ENCODE results near the gene DYNLL2. TPM values are rescaled to one million over a fixed set of nuclear protein-coding genes. Genes with fewer than 3 reads are reported as not detected.

DYNLL2 gene
- total RNA-seq, 1 donor from 2014 or later, result 29.4 TPM

DNA sequence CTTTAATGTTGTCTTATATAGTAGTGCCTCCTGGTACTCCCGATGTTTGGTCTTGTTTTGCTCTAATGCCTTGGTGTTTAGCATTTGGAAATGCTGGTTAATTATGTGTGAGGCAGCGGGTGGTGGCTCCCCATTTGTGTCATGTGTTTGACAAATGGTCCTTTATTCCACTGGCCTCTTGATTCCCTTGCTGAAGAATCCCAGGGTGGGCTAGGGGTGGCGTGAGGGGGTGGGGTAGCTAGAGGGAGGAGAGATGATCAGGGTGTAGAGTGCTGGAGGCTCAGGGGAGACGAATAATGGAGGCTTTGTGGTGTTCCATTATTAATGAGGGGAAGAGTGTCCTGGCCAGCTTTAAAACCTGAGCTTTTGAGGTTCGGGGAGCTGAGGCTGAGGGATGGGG lies 5.4 kb downstream of the DYNLL2 start:
- peaks cover 31% of the 10 kb centered on the region for H3K36me3 ChIP-seq (ENCODE audit: insufficient read depth, low read length)
- no peaks in the 10 kb centered on the region for H3K9me3 Mint-ChIP-seq (ENCODE audit: unreplicated experiment)
- no peak overlapping the region for H2AFZ ChIP-seq (ENCODE audit: low read depth, low read length)
- no peaks in the 10 kb centered on the region for H3K9me3 ChIP-seq (ENCODE audit: insufficient read depth, low read depth, low read length)
- H4K20me1 ChIP-seq (ENCODE audit: insufficient read depth, low read length), result peaks cover 98% of the 10 kb centered on the region
- H3K4me1 Mint-ChIP-seq (ENCODE audit: low read depth, unreplicated experiment), result peaks cover 21% of the 10 kb centered on the region
- peaks cover 12% of the 10 kb centered on the region for H3K4me1 ChIP-seq (ENCODE audit: insufficient read depth, low read length)
- no peak for TF ChIP-seq EZH2 (IDR thresholded peaks at IDR 0.05; ENCODE audit: insufficient read depth, low read length)
- TF ChIP-seq, protein P1, sequence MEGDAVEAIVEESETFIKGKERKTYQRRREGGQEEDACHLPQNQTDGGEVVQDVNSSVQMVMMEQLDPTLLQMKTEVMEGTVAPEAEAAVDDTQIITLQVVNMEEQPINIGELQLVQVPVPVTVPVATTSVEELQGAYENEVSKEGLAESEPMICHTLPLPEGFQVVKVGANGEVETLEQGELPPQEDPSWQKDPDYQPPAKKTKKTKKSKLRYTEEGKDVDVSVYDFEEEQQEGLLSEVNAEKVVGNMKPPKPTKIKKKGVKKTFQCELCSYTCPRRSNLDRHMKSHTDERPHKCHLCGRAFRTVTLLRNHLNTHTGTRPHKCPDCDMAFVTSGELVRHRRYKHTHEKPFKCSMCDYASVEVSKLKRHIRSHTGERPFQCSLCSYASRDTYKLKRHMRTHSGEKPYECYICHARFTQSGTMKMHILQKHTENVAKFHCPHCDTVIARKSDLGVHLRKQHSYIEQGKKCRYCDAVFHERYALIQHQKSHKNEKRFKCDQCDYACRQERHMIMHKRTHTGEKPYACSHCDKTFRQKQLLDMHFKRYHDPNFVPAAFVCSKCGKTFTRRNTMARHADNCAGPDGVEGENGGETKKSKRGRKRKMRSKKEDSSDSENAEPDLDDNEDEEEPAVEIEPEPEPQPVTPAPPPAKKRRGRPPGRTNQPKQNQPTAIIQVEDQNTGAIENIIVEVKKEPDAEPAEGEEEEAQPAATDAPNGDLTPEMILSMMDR (IDR thresholded peaks at IDR 0.05; ENCODE audit: insufficient read depth, low read depth, low read length), result no peak
- H3K4me3 ChIP-seq (ENCODE audit: insufficient read depth, low read depth, low read length), result no peak overlapping the region
- H3K4me2 ChIP-seq (ENCODE audit: low read length), result no peak overlapping the region
- no peaks in the 10 kb centered on the region for H3K27me3 ChIP-seq (ENCODE audit: insufficient read depth, low read length)
- no peak overlapping the region for H3K27ac Mint-ChIP-seq (ENCODE audit: unreplicated experiment)
- no peak overlapping the region for H3K4me3 Mint-ChIP-seq (ENCODE audit: unreplicated experiment)
- H3K36me3 Mint-ChIP-seq (ENCODE audit: low read depth, unreplicated experiment), result peaks cover 32% of the 10 kb centered on the region
- no peak for FAIRE-seq
- no peaks in the 10 kb centered on the region for H3K27me3 Mint-ChIP-seq (ENCODE audit: low read depth, unreplicated experiment)
- H3K9ac ChIP-seq (ENCODE audit: low read length), result no peak overlapping the region
- no peak overlapping the region for H3K27ac ChIP-seq (ENCODE audit: low read depth, low read length)
- no peak for DNase-seq (ENCODE audit: low read depth)
- peaks cover 71% of the 10 kb centered on the region for H3K79me2 ChIP-seq (ENCODE audit: insufficient read depth, low read length)

DNA sequence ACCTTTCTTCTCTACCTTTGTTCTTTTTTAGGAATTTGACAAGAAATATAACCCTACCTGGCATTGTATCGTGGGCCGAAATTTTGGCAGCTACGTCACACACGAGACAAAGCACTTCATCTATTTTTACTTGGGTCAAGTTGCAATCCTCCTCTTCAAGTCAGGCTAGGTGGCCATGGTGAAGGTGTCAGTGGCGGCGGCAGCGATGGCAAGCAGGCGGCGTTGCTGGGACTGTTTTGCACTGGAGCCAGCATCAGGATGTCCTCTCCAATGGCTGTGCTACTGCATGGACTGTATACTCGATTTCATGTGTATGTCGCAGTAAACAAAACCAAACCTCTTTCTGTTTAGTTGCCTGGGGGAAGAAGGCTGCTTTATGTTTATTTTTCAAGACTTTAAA lies 5.9 kb downstream of the DYNLL2 start:
- Histone ChIP-seq H3K9ac (ENCODE audit: low read length) (no peak overlapping the region), H3K4me2 (ENCODE audit: low read length) (no peak overlapping the region), H3K4me3 (ENCODE audit: insufficient read depth, low read depth, low read length) (no peak overlapping the region), H3K27me3 (ENCODE audit: insufficient read depth, low read length) (no peaks in the 10 kb centered on the region), H4K20me1 (ENCODE audit: insufficient read depth, low read length) (peaks cover 98% of the 10 kb centered on the region), H3K9me3 (ENCODE audit: insufficient read depth, low read depth, low read length) (no peaks in the 10 kb centered on the region), H3K79me2 (ENCODE audit: insufficient read depth, low read length) (peaks cover 66% of the 10 kb centered on the region), H2AFZ (ENCODE audit: low read depth, low read length) (no peak overlapping the region), H3K36me3 (ENCODE audit: insufficient read depth, low read length) (peaks cover 31% of the 10 kb centered on the region), H3K4me1 (ENCODE audit: insufficient read depth, low read length) (peaks cover 12% of the 10 kb centered on the region), H3K27ac (ENCODE audit: low read depth, low read length) (no peak overlapping the region)
- Mint-ChIP-seq H3K27ac (ENCODE audit: unreplicated experiment) (no peak overlapping the region), H3K36me3 (ENCODE audit: low read depth, unreplicated experiment) (peaks cover 37% of the 10 kb centered on the region), H3K9me3 (ENCODE audit: unreplicated experiment) (no peaks in the 10 kb centered on the region), H3K27me3 (ENCODE audit: low read depth, unreplicated experiment) (no peaks in the 10 kb centered on the region), H3K4me3 (ENCODE audit: unreplicated experiment) (no peak overlapping the region), H3K4me1 (ENCODE audit: low read depth, unreplicated experiment) (peaks cover 21% of the 10 kb centered on the region)
- FAIRE-seq (no peak), DNase-seq (ENCODE audit: low read depth) (no peak)
- TF ChIP-seq EZH2 (IDR thresholded peaks at IDR 0.05; ENCODE audit: insufficient read depth, low read length), result no peak
- TF ChIP-seq, protein P1 (IDR thresholded peaks at IDR 0.05; ENCODE audit: insufficient read depth, low read depth, low read length), result no peak

DNA sequence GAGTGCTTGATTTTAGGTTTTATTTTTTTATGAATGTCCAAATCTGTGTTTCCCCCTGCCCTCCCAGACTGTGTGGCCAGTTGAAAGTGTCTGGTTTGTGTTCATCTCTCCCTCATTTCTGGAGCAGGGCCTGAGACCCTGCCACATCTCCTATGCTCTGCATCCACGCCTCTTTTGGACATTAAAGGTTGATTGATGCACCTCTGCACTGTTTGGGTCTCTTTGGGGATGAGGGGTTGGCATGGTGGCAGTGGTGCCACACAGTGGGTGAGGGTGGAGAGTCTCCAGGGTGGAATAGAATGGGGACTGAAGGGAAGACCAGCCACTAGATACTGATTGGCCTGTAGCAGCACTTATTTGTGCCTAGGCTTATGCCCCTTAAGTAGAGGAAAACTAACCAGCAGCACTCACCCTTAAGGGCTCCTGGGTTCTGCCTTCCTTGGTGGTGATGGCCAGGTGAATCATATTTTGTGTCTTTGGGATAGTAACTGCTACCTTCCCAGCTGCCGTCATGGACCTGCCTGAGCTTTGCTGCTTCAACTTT lies 7.9 kb downstream of the DYNLL2 start:
- peaks cover 46% of the 10 kb centered on the region for H3K79me2 ChIP-seq (ENCODE audit: insufficient read depth, low read length)
- Mint-ChIP-seq H3K36me3 (ENCODE audit: low read depth, unreplicated experiment) (peaks cover 41% of the 10 kb centered on the region), H3K27me3 (ENCODE audit: low read depth, unreplicated experiment) (no peaks in the 10 kb centered on the region), H3K9me3 (ENCODE audit: unreplicated experiment) (no peaks in the 10 kb centered on the region), H3K4me3 (ENCODE audit: unreplicated experiment) (no peak overlapping the region), H3K4me1 (ENCODE audit: low read depth, unreplicated experiment) (peaks cover 7% of the 10 kb centered on the region), H3K27ac (ENCODE audit: unreplicated experiment) (no peak overlapping the region)
- H3K4me3 ChIP-seq (ENCODE audit: insufficient read depth, low read depth, low read length), result no peak overlapping the region
- H3K9me3 ChIP-seq (ENCODE audit: insufficient read depth, low read depth, low read length), result no peaks in the 10 kb centered on the region
- no peak overlapping the region for H3K4me2 ChIP-seq (ENCODE audit: low read length)
- H4K20me1 ChIP-seq (ENCODE audit: insufficient read depth, low read length), result peaks cover 85% of the 10 kb centered on the region
- H2AFZ ChIP-seq (ENCODE audit: low read depth, low read length), result no peak overlapping the region
- TF ChIP-seq EZH2 (IDR thresholded peaks at IDR 0.05; ENCODE audit: insufficient read depth, low read length), result no peak
- TF ChIP-seq, protein P1 (IDR thresholded peaks at IDR 0.05; ENCODE audit: insufficient read depth, low read depth, low read length), result no peak
- no peak for DNase-seq (ENCODE audit: low read depth)
- H3K36me3 ChIP-seq (ENCODE audit: insufficient read depth, low read length), result peaks cover 30% of the 10 kb centered on the region
- H3K9ac ChIP-seq (ENCODE audit: low read length), result no peak overlapping the region
- no peaks in the 10 kb centered on the region for H3K27me3 ChIP-seq (ENCODE audit: insufficient read depth, low read length)
- no peak for FAIRE-seq
- peaks cover 3% of the 10 kb centered on the region for H3K4me1 ChIP-seq (ENCODE audit: insufficient read depth, low read length)
- H3K27ac ChIP-seq (ENCODE audit: low read depth, low read length), result no peak overlapping the region

Measured in astrocyte (in vitro differentiated cells and primary cell).